Measurements from ENCODE around the gene RGL3.
"Not testable (repeated sequence)": the region's sequence is repeated elsewhere in the genome, so short reads cannot be mapped to it uniquely, and the experiment has no call there.

Gene RGL3, protein sequence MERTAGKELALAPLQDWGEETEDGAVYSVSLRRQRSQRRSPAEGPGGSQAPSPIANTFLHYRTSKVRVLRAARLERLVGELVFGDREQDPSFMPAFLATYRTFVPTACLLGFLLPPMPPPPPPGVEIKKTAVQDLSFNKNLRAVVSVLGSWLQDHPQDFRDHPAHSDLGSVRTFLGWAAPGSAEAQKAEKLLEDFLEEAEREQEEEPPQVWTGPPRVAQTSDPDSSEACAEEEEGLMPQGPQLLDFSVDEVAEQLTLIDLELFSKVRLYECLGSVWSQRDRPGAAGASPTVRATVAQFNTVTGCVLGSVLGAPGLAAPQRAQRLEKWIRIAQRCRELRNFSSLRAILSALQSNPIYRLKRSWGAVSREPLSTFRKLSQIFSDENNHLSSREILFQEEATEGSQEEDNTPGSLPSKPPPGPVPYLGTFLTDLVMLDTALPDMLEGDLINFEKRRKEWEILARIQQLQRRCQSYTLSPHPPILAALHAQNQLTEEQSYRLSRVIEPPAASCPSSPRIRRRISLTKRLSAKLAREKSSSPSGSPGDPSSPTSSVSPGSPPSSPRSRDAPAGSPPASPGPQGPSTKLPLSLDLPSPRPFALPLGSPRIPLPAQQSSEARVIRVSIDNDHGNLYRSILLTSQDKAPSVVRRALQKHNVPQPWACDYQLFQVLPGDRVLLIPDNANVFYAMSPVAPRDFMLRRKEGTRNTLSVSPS

DNA sequence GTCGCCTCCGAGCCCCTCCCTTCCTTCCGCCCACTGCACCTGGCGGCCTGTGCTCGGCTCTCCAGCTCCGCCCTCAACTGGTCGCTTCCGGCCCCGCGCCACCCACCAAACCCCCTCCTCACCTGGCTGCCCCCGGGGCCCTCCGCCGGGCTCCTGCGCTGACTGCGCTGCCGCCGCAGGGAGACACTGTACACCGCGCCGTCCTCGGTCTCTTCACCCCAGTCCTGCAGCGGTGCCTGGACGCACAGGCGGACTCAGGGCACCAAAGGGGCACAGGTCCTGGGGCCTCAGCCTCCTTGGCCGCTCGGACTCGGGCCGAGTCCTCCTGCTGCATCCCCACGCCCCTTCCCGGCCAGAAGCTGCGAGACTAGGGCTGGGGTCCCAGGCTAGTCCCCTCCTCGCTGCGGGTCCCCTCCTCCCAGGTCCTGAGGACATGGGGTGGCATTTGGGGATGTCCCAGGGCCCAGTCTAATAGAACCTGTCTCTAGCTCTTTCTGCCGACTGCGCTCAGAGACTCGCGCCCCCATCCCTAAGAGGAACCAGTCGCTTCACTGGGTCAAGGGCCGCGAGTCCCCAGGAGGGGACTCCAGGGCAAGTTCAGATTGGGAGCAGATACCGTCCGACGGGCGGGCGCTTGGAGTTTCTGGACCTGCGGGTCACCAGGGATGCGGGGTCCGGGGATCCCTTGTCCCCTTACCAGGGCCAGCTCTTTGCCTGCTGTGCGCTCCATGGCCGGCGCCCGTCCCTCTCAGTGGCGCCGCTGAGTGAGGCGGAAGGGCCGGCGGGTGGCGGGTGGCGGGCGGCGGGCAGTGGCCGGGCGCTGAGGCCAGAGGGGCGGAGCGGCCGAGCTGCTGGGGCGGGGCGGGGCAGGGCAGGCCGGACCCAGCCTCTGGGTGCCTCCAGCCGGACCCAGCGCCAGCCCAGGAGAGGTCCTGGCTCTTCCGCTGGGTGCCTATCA, at the start of gene RGL3:
RGL3 (minus strand) TSS at position 766 of the 958 bp plus-strand sequence; CDS start at position 730, 36 bp downstream.
- in situ Hi-C loops (cut with HindIII; ENCODE audit: low sequenced_read_pairs): no loop called here

DNA sequence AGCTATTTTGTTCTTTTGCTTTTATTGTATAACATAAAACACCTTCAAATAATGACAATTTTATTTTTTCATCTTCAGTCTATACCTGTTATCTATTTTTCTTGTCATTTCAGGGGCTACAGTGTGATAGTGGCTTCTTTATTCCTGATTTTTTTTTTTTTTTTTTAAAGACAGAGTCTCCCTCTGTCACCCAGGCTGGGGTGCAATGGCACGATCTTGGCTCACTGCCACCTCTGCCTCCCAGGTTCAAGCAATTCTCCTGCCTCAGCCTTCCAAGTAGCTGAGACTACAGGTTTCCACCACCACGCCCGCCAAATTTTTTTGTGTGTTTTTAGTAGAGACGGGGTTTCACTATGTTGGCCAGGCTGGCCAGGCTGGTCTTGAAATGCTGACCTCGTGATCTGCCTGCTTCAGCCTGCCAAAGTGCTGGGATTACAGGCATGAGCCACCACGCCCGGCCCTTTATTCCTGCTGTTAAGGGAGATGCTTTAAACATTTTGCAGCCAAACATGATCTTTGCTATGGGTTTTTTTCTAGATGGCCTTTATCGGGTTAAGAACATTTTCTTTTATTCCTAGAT, 49.2 kb upstream of the RGL3 start:
- in situ Hi-C loops (cut with HindIII; ENCODE audit: low sequenced_read_pairs): not testable (repeated sequence)

DNA sequence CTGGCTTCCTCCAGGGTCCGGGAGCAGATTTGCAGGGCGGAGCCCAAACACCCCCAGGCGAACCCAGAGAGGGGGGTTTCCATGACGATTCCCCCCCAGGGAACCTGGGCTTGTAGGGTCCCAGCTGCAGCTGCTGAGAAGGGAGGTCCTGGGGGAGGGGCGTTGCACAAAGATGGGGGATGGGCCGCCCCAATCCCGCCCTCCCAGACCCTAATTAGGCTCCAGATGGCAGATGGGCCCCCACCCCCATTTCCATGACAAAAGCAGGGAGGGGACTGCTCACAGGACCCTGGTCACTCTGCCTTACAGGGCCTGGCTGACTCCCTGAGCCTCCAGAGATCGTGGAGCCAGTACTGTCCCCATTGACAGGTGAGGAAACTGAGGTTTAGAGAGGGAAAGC, 46.5 kb upstream of the RGL3 start:
- in situ Hi-C loops (cut with HindIII; ENCODE audit: low sequenced_read_pairs): no loop called here

DNA sequence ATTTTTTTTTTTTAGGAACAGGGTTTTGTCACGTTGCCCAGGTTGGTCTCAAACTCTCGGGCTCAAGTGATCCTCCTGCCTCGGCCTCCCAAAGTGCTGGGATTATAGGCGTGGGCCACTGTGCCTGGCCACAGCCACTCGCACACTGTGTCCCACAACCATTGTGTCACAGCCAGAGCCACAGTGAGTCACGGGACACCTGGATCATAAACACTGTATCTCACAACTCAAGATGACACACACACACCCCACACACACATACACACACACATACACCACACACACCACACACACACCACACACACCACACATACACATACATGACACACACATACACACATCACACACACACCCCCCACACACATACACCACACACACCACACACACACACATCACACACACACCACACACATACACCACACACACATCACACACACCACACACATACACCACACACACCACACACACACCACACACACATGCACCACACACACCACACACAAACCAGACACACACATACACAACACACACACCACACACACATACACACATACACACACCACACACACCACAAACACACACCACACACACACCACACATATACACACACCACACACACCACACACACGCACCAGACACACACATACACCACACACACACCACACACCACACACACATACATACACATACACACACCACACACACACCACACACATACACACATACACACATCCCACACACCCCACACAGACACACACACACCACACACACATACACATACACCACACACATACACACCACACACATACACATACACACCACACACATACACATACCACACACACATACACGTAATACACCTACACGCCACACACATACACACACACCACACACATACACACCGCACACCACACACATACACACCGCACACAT, 45.5 kb upstream of the RGL3 start:
- in situ Hi-C loops (cut with HindIII; ENCODE audit: low sequenced_read_pairs): no loop called here

DNA sequence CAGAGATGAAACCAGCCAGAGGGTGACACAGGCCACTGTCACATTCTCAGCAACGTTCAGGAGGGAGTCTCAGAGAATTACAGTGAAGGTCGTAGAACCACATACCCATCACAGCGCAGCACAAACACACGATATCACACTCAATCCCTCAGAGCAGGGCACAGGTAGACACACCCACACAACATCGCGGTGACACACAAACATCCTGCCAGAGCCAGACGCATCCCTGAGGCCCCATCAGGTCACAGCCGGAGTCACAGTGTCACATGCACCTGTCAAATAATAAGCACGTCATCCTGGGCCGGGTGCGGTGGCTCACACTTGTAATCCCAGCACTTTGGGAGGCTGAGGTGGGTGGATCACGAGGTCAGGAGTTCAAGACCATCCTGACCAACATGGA, 44.3 kb upstream of the RGL3 start:
- in situ Hi-C loops (cut with HindIII; ENCODE audit: low sequenced_read_pairs): no loop called here

DNA sequence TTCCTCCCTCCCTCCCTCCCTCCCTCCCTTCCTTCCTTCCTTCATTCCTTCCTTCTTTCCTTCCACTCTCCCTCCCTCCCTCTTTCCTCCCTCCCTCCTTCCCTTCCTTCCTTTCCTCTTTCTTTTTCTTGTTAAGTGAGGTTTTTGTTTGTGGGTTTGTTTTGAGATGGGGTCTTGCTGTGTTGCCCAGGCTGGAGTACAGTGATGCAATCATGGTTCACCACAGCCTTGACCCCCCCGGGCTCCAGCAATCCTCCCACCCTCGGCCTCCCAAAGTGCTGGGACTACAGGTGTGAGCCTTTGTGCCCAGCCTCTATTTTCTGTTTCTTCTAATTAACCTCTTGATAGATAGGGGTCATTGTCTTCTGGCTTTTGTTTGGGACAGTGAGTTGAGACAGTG, 42.3 kb upstream of the RGL3 start:
- in situ Hi-C loops (cut with HindIII; ENCODE audit: low sequenced_read_pairs): no loop called here

DNA sequence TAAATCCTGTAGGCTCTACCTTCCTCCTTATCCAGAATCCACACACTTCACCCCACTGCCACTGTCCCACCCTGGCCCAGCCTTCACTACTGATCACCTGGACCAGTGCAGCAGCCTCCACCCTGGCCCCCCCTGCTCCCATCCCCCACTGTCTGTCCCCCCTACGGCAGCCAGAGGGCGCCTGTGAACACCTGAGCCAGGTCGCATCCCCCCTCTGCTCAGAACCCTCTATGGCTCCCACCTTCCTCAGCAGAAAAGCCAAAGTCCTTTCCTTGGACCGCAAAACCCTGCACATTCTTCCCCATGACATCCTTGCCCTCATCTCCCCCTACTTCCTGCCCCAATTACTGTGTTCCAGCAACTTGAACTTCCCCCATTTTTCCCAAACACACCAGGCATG, 41.1 kb upstream of the RGL3 start:
- in situ Hi-C loops (cut with HindIII; ENCODE audit: low sequenced_read_pairs): no loop called here

DNA sequence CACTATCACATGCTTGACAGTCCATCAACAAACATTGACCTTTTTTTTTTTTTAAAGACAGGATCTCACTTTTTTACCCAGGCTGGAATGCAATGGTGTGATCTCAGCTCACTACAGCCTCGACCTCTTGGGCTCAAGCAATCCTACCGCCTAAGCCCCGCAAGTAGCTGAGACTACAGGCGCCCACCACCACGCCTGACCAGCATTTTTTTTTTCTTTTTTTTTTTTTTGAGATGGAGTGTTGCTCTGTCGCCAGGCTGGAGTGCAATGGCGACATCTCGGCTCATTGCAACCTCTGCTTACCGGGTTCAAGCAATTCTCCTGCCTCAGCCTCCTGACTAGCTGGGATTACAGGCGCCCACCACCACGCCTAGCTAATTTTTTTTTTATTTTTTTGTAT, 39.8 kb upstream of the RGL3 start:
- in situ Hi-C loops (cut with HindIII; ENCODE audit: low sequenced_read_pairs): not testable (repeated sequence)

DNA sequence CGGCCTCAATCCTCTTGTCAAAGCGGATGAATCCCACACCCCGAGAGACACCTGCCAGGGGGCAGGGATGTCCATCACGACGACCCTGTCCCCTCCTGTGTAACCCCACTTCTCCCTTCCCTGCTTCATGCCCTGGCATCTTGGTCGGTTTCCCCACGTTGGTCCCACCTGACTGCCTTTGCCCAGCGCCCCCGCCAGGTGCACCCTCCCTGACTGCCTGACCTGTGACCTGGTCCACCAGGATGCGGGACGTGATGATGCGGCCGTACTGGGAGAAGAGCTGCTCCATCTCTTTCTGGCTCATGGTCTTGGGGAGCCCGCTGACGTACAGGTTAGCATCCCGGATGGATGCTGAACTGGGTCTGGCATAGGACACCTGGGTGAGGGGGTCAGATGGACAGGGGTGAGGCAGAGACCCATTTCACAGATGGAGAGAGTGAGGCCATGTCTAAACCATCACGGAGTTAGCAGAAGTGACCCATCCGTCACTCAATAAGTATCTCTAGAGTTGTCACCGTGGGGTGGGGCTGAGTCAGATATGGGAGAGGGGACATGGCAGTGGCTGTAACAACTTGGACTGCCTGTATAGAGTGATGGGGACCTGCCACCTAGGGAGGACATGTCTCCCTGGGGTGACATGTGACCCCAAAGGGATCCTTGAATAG, 39.3 kb upstream of the RGL3 start:
- in situ Hi-C loops (cut with HindIII; ENCODE audit: low sequenced_read_pairs): no loop called here

DNA sequence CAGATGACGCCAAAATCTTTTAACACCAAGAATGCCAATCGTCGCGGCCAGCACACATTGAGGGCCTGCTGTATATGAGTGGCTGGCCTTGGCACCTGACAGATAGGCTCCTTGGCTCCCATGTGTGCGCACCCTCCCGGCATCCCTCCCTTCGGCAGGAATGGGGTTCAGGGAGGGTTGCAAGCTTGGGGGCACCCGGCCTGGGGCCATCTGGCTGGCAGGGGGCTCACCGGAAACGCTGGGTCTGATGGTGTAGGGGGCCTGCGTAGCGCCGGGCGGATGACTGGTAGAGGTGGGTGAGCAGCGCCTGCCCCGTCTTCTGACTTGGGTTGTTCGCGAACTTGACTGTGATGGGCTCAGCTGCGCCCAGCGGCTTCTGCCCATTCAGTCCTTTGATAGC, 38.7 kb upstream of the RGL3 start:
- in situ Hi-C loops (cut with HindIII; ENCODE audit: low sequenced_read_pairs): no loop called here

DNA sequence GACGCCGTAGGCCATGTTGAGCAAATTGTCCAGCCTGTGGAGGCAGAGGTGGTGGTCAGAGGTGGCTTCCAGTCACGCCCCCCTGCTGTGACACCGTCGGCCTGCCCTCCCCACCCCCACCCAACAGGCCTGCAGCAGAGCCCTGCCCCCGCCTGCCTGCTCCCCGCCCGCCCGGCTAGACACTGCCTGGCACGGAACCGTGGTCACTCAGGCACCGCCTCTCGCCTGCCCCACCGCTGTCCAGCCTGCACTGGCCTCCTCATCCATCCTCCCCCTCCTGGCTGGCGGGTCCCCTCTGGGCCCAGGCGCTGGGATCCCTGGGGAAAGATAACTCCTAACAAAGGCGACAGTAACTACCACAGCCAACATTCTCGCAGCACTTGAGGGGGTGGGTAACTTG, 38.0 kb upstream of the RGL3 start:
- in situ Hi-C loops (cut with HindIII; ENCODE audit: low sequenced_read_pairs): no loop called here

DNA sequence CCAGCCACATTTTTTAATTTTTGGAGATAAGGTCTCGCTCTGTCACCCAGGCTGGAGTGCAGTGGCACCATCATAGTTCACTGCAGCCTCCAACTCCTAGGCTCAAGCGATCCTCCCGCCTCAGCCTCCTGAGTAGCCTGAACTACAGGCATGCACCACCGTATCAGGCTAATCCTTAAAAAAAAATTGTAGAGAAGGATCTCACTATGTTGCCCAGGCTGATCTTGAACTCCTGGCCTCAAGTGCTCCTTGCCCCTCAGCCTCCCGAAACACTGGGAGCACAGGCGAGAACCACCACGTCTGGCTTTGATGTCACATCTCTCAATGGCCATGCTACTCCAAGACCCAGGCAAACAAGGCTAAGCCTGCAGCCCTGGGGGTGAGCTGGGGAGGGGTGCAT, 37.5 kb upstream of the RGL3 start:
- in situ Hi-C loops (cut with HindIII; ENCODE audit: low sequenced_read_pairs): no loop called here

DNA sequence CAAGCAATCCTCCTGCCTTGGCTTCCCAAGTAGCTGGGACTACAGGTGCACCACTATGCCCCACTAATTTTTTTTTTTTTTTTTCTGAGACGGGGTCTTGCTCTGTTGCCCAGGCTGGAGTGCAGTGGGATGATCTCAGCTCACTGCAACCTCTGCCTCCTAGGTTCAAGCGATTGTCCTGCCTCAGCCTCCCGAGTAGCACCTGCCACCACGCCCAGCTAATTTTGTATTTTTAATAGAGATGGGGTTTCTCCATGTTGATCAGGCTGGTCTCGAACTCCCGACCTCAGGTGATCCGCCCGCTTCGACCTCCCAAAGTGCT, 36.1 kb upstream of the RGL3 start:
- in situ Hi-C loops (cut with HindIII; ENCODE audit: low sequenced_read_pairs): not testable (repeated sequence)

DNA sequence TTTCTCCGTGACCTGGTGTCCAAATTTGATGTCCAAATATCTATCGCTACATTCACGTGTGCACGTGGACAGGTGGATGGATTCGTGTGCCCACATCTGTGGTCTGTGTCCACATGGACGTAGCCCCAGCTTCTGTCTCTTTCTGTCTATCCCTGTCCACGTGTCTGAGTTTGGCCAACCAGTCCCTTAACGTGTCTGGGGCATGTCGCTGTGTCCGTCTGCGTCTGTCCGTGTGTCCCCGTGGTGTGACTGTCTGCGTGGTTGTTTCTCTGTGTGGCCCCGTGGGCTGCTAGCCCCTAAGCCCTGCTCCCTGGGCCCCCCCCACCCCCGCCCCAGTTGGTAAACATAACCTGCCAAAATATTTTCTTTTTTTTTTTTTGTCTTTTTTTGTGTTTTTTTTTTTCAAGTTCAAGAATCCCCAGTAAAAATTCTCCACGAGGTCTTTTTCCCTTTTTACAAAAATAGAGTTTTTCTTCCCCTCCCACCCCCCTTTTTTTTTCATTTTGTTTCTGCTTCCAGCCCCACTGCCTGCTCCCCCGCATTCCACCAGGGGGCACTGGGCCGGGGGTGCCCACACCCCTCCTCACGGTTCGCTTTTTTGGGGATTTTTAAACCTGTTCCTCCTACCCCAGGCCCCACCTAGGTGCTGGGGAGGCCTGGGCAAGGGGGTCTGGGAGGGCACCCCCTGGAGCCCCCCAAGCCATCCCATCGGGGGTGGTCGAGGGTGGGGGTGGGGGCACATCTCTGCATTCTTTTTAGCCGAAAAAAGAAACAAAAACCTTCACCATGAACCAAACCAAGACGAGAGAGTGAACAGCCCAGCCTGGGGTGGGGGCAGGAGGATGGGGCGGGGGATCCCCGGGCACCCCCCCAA, 34.6 kb upstream of the RGL3 start:
- in situ Hi-C loops (cut with HindIII; ENCODE audit: low sequenced_read_pairs): no loop called here

DNA sequence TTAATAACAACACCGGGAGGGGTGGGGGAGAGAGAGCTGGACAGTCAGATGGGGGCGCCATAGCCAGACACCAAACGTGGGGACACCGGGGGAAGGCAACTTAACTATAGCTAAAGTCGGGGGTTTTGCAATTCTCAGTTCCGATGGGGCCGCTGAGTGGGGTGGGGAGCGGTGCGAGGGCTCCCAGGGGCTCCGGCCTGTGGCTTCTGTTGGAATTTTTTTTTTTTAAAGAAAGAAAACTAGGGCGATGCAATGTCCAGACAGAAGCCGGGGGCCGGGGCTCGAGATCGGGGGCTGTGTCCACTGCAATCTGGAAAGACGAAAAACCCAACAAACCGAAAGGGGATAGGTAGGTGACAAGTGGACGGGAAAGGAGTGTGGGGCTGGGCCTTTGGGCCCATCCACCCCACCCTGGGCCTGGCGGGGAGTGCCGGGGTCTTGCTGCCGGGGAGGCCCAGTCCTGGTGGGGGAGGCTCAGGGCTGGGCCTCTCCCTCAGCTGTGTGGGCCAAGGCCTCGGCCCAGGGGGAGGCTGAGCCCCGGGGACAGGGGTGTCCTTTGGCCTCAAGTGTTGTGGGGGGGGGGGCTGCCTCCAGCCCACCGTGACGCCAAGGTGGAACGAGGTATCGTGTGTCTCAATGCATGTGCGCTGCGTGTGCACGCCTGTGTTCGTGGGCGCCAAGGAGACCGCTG, 33.7 kb upstream of the RGL3 start:
- in situ Hi-C loops (cut with HindIII; ENCODE audit: low sequenced_read_pairs): no loop called here

DNA sequence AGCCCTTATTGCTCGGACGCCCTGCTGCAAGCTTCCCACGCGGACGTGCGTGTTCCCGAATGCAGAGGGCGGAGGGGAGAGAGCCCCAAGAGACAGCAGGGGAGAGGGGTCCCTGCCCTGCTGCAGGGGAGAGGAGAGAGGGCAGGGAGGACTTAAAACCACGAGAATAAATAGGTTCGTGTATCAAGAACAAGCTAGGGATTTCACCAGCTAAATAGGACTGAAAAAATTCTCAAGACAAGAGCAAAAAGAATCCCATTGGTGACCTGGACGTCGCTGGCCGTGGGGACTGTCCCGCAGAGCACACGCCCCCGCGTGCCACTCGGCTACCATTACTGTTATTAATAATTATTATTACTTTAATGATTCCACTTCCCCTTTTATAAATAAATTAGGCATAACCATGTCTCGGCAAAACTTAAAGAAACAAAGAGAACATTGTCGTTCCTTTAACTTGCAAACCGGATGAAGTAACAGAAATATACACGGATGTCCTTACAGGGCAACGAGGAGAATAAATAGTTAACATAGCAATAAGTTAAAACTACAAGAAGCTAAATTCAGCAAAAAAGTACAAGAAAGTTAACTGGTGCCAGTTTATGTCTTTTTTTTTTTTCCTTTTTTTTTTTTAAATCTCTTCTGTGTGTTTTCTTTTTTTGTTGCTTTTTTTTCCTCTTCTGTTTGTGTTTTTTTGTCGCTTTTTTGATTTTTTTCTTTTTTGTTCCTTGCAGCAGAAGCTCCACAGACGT, 32.9 kb upstream of the RGL3 start:
- in situ Hi-C loops (cut with HindIII; ENCODE audit: low sequenced_read_pairs): no loop called here

DNA sequence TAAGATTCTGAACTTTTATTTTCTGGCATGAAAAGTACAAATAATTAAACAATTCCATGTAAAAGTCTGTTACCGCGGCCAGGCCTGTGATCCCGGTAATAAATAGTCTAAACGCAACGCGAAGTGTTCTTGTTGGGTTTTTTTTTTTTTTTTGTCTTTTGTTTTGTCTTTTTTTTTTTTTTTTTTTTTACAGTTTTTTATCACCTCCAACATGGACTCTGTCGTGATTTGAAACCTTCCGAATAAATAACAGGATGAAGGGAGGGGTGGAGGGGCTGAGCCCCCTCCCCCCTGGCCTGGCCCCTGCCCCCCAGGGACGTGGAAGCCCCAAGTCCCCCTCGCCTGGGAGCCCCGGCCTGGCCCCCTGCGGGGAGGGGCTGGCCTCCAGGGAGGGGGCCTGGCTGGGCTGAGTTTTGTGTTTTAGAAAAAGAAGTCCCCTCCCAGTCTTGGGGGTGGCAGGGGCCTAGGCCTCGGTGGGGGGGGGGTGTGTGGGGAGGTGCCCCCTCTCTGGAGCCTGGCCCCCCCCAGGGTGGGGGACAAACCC, 32.3 kb upstream of the RGL3 start:
- in situ Hi-C loops (cut with HindIII; ENCODE audit: low sequenced_read_pairs): no loop called here
